Stimulated activated naive CD8-positive, alpha-beta T cell treated with anti-CD3 and anti-CD28 coated beads, Interleukin-15, Interleukin-2, amounts not matched to agents 100 ng/mL and 50 ng/mL, for 24 hours (primary cell): ENCODE data around the gene IGFL3.
"Not testable (repeated sequence)": the region's sequence is repeated elsewhere in the genome, so short reads cannot be mapped to it uniquely, and the experiment has no call there.

Source experiments
- H3K27ac Mint-ChIP-seq: one replicate; pipeline ENCODE4 v1.8.0; 2021; ENCODE audit warnings: mild to moderate bottlenecking, mixed read lengths
- H3K27me3 Mint-ChIP-seq: one replicate; pipeline ENCODE4 v1.8.0; 2021; ENCODE audit warnings: mixed read lengths
- H3K36me3 Mint-ChIP-seq: one replicate; pipeline ENCODE4 v1.8.0; 2021; ENCODE audit warnings: low read depth, mixed read lengths
- H3K4me1 Mint-ChIP-seq: one replicate; pipeline ENCODE4 v1.8.0; 2021; ENCODE audit warnings: low read depth, mixed read lengths
- H3K4me3 Mint-ChIP-seq: one replicate; pipeline ENCODE4 v1.8.0; 2021; ENCODE audit warnings: mild to moderate bottlenecking, mixed read lengths
- H3K9me3 Mint-ChIP-seq: one replicate; pipeline ENCODE4 v1.8.0; 2021; ENCODE audit warnings: mixed read lengths

Gene IGFL3

GRCh38 chr19:46124638-46125115, at the start of gene IGFL3:
TSS of gene IGFL3 (minus strand) at chr19:46124688. CDS start at chr19:46124649, 39 bp downstream.
- H3K9me3 Mint-ChIP-seq: no peaks in the 10 kb centered on the region
- H3K4me3 Mint-ChIP-seq: no peak within 1 kb of the TSS
- peaks cover 65% of the 10 kb centered on the region for H3K27me3 Mint-ChIP-seq
- H3K27ac Mint-ChIP-seq: no peak within 1 kb of the TSS
- no peaks in the 10 kb centered on the region for H3K4me1 Mint-ChIP-seq
- H3K36me3 Mint-ChIP-seq: no peaks in the 10 kb centered on the region

DNA sequence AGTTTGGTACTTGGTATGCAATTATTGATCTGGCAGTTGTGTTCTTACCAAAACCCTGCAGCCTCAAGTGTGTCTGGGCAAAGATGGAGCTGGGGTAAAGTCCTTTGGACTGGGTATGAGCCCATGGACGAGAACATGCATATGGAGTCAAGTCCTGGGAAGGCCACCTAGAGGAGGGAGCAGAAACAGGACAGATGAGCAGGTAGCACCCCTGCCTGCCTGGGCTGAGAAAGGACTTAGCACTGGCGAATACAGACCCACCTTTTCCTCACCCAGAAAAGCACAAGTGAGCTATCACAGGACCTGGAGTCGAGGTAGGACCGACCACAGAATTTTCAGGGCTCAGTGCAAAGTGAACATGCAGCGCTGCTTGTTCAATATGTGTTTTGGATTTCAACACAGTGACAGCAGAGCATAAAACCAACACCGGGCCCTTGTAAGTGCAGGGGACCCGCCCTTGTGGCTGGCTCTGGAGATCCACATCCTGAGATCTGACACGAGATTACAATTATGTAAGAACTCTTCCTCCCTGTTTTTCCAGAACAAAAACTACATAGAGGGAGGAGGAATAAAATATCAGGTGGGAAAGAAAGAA, 49.5 kb upstream of the IGFL3 start:
- H3K4me3 Mint-ChIP-seq: no peak overlapping the region
- H3K4me1 Mint-ChIP-seq: no peaks in the 10 kb centered on the region
- H3K9me3 Mint-ChIP-seq: peaks cover 5% of the 10 kb centered on the region
- no peak overlapping the region for H3K27ac Mint-ChIP-seq
- H3K36me3 Mint-ChIP-seq: no peaks in the 10 kb centered on the region
- H3K27me3 Mint-ChIP-seq: peaks cover 54% of the 10 kb centered on the region

GRCh38 chr19:46162731-46163130, 38.2 kb upstream of the IGFL3 start:
- Mint-ChIP-seq H3K27ac (no peak overlapping the region), H3K4me3 (no peak overlapping the region), H3K36me3 (no peaks in the 10 kb centered on the region), H3K9me3 (peaks cover 9% of the 10 kb centered on the region), H3K27me3 (peaks cover 47% of the 10 kb centered on the region), H3K4me1 (no peaks in the 10 kb centered on the region)

GRCh38 chr19:46161642-46162257, 37.3 kb upstream of the IGFL3 start:
- not testable (repeated sequence) for H3K36me3 Mint-ChIP-seq
- peaks cover 56% of the 10 kb centered on the region for H3K27me3 Mint-ChIP-seq

DNA sequence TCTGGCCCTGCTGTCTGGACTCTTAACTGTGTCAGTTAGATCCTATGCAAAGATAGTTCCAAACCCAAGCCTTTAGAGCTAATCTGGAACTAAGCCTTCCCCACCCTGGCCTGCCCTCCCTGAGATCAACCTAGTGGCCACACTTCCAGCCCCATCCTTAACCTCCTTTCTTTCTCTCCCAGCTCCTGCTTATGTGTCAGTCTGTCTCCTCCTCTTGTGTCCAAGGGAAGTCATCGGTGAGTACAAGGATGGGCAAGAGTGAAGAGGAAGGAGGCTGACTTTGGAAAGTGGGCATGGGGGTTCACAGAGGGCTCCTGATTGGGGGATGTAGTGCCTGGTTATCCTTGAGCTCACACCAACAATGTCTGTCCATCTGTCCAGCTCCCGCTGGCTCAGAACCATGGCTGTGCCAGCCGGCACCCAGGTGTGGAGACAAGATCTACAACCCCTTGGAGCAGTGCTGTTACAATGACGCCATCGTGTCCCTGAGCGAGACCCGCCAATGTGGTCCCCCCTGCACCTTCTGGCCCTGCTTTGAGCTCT, 35.8 kb upstream of the IGFL3 start:
- Mint-ChIP-seq H3K27me3 (peaks cover 64% of the 10 kb centered on the region), H3K4me1 (no peaks in the 10 kb centered on the region), H3K27ac (no peak overlapping the region), H3K4me3 (no peak overlapping the region), H3K9me3 (peaks cover 9% of the 10 kb centered on the region), H3K36me3 (no peaks in the 10 kb centered on the region)

More at GRCh38 chr19:46161642-46162257, 37.3 kb upstream of the IGFL3 start:
- H3K9me3 Mint-ChIP-seq, H3K4me3 Mint-ChIP-seq, H3K27ac Mint-ChIP-seq, H3K4me1 Mint-ChIP-seq: not testable (repeated sequence)

DNA sequence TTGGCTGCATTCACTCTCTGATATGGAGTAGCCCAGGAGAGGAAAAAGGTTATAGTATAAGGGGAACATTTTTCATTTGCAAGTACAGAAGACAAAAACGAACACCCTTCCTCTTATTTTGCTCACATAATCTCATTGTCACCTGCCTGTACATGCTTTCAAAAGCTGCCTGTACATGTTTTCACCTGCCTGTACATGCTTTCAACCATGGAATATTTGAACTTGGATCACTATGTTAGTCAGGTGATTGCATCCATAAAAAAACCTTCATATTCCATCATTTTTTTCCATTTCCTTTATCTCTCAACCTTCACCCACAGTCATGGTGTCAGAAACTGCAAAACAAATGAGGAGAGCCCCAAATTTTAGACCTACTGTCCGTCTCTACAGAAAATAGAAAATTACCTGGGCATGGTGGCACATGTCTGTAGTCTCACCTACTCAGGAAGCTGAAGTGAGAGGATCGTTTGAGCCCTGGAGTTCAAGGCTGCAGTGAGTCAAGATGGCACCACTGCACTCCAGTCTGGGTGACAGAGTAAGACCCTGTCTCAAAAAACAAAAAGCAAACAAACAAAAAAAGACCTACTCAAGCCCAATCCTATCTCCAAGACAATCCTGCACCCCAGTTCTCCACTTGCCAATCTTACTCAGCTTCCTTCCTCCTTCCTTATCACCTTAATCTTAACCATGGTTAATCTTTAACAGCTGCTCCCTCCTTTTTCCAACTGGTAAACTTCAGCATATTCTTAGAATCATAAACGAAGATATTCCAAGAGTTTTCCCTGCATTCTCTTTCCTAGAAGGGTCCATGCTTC, 35.1 kb upstream of the IGFL3 start:
- no peaks in the 10 kb centered on the region for H3K4me1 Mint-ChIP-seq
- H3K27me3 Mint-ChIP-seq: peaks cover 65% of the 10 kb centered on the region
- H3K9me3 Mint-ChIP-seq: peaks cover 9% of the 10 kb centered on the region
- H3K27ac Mint-ChIP-seq: no peak overlapping the region
- no peak overlapping the region for H3K4me3 Mint-ChIP-seq
- H3K36me3 Mint-ChIP-seq: no peaks in the 10 kb centered on the region

- Mint-ChIP-seq H3K9me3 (no peaks in the 10 kb centered on the region), H3K27ac (no peak overlapping the region), H3K27me3 (peaks cover 73% of the 10 kb centered on the region), H3K4me1 (no peaks in the 10 kb centered on the region), H3K36me3 (no peaks in the 10 kb centered on the region), H3K4me3 (no peak overlapping the region)
Measured at GRCh38 chr19:46155237-46155636, 30.7 kb upstream of the IGFL3 start.

DNA sequence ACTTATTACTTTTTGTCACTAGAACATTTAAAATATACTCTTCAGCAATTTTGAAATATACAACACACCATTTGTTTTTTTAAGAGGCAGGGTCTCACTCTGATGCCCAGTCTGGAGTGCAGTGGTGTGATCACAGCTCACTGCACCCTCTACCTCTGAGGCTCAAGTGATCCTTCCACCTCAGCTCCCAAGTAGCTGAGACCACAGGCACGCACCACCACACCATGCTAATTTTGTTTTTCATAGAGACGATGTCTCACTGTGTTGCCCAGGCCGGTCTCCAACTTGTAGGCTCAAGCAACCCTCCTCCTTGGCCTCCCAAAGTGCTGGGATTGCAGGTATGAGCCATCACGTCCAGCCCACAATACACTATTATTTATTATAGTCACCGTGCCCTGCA, 26.1 kb upstream of the IGFL3 start:
- Mint-ChIP-seq H3K9me3 (no peaks in the 10 kb centered on the region), H3K27me3 (peaks cover 77% of the 10 kb centered on the region), H3K4me1 (peaks cover 14% of the 10 kb centered on the region), H3K27ac (no peak overlapping the region), H3K4me3 (no peak overlapping the region), H3K36me3 (no peaks in the 10 kb centered on the region)

DNA sequence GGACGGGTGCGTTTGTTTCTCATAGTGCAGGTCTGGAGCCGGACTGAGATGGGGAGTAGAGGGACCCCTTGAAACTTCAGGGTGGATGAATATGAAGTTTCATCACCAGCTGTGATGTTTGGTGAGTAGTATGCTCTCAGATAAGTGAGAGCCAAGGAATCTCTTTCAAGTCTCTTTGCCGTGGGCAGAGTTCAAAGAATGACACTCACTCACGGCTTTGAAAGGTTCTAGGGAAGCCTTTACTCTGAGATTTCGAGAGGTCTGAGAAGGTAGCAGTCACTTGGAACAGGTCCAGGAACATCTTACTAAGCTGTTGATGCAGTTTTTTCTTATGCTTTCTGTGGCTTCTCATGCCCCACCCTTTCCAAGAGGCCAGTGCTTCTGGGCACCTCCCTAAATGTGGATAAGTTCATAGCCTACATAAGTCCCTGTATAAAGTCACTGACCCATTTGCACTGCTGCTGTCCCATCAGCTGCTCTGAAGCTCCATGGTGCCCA, 23.4 kb upstream of the IGFL3 start, which contains the start of gene IGFL2:
Gene IGFL2, plus strand, starts transcription at position 448 of the 498 bp plus-strand sequence. Its CDS starts 41 bp downstream, at position 489.
- H3K36me3 Mint-ChIP-seq: no peaks in the 10 kb centered on the region
- H3K27me3 Mint-ChIP-seq: peaks cover 75% of the 10 kb centered on the region
- H3K9me3 Mint-ChIP-seq: no peaks in the 10 kb centered on the region
- H3K4me1 Mint-ChIP-seq: peaks cover 14% of the 10 kb centered on the region
- peak within 1 kb of the TSS; percentile 2 for H3K27ac Mint-ChIP-seq
- H3K4me3 Mint-ChIP-seq: no peak within 1 kb of the TSS

GRCh38 chr19:46147166-46147740, 22.8 kb upstream of the IGFL3 start:
- no peak overlapping the region for H3K4me3 Mint-ChIP-seq
- H3K9me3 Mint-ChIP-seq: no peaks in the 10 kb centered on the region
- H3K27me3 Mint-ChIP-seq: peaks cover 69% of the 10 kb centered on the region
- no peaks in the 10 kb centered on the region for H3K36me3 Mint-ChIP-seq
- peaks cover 14% of the 10 kb centered on the region for H3K4me1 Mint-ChIP-seq
- no peak overlapping the region for H3K27ac Mint-ChIP-seq

DNA sequence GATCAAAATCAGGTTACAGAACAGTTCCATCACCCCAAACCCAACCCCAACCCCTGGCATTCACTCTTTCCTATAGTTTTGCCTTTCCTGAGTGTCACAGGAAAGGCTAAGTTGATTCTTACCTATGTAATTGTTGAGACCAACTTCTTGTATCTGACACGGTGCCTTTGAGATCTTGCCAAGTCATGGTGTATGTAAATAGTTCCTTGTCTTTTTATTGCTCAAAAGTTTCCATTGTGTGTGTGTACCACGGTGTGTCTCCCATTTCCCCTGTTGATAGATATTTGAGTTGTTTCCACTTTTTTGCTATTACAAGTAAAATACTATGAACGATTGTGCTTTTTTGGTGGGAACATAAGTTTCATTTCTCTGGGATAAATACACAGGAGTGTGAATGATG, 20.3 kb upstream of the IGFL3 start:
- Mint-ChIP-seq H3K27me3 (peaks cover 56% of the 10 kb centered on the region), H3K36me3 (no peaks in the 10 kb centered on the region), H3K9me3 (no peaks in the 10 kb centered on the region), H3K4me1 (peaks cover 14% of the 10 kb centered on the region), H3K4me3 (no peak overlapping the region), H3K27ac (no peak overlapping the region)

DNA sequence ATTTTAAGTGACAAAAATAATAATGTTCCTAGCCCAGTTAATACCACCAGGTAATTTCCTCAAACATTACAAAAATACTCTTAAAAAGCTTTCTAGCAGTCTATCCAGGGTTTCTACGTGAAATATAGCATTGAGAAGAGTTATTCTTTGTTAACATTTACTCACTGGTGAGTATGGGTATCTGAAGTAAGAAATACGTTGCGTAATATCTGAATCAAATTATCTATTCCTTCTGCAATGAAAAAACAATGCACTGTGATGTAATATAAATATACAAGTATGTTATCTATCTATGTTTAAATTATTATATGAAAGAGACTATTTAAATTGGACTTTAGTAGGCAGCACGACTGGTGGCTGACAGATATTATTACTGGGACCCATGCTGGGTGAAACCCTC, 17.8 kb upstream of the IGFL3 start:
- Mint-ChIP-seq H3K27ac (no peak overlapping the region), H3K4me3 (no peak overlapping the region), H3K9me3 (no peaks in the 10 kb centered on the region), H3K27me3 (peaks cover 55% of the 10 kb centered on the region), H3K4me1 (peaks cover under 1% of the 10 kb centered on the region), H3K36me3 (no peaks in the 10 kb centered on the region)

DNA sequence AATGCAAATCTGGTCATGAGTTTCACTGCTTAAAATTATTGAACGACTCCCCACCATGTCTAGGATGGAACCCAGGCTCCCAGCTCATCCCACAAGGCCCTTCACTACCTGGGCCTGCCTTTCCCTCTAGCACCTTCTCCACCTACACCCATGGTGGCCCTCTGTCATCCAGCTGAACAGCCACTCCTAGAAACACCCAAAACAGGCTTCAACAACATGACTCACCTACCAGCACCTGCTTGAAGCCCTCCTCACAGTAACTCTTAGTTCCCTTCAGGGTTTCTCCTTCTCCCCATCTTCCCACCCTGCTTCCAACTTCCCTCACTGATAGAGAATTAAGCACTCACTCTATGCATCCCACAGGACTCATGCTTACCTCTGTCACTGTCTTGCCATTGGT, 16.9 kb upstream of the IGFL3 start:
- no peak overlapping the region for H3K4me3 Mint-ChIP-seq
- H3K27ac Mint-ChIP-seq: no peak overlapping the region
- H3K27me3 Mint-ChIP-seq: peaks cover 56% of the 10 kb centered on the region
- no peaks in the 10 kb centered on the region for H3K9me3 Mint-ChIP-seq
- no peaks in the 10 kb centered on the region for H3K4me1 Mint-ChIP-seq
- H3K36me3 Mint-ChIP-seq: no peaks in the 10 kb centered on the region

- H3K27ac Mint-ChIP-seq: no peak overlapping the region
- H3K27me3 Mint-ChIP-seq: peaks cover 62% of the 10 kb centered on the region
- no peaks in the 10 kb centered on the region for H3K4me1 Mint-ChIP-seq
- H3K36me3 Mint-ChIP-seq: no peaks in the 10 kb centered on the region
- H3K9me3 Mint-ChIP-seq: no peaks in the 10 kb centered on the region
- H3K4me3 Mint-ChIP-seq: no peak overlapping the region
Measured at GRCh38 chr19:46137915-46138473, 13.5 kb upstream of the IGFL3 start.
